K562 (cell line): ENCODE measurements around the gene ANXA8. TPM values are rescaled to one million over a fixed set of nuclear protein-coding genes. Genes with fewer than 3 reads are reported as not detected.

Experiments
- ATAC-seq: fragments of 200-7000 bp; cut with Tn5 transposase; 3 replicates; pipeline ENCODE4 v1.9.1; 2020; ENCODE audit warnings: moderate library complexity
- BruUV-seq: library from RNA; stranded (reverse); fragments of 400-500 nt; replicated peaks from 2 replicates; lab custom pipeline; 2021; lab: Mats Ljungman, UMichigan
- CTCF ChIA-PET: fragments of 300-600 bp; formaldehyde crosslinking; extraction: SDS; loops from one replicate; lab custom pipeline; 2021; ENCODE audit warnings: low intra/inter-chr PET ratio; lab: Yijun Ruan, JAX
- POLR2A ChIA-PET: fragments of 300-600, 350-650 bp; sonication (Branson Sonifier 250); formaldehyde crosslinking; extraction: SDS; loops from one replicate; lab custom pipeline; 2021; ENCODE audit warnings: antibody characterized with exemption, inconsistent platforms; lab: Yijun Ruan, JAX
- DNase-seq, 4 experiments: peaks; one replicate each; pipeline versions ENCODE4 v3.0.0 to v3.0.0-alpha.2; 2011 to 2018; ENCODE audit warnings: low spot score in 3 of 4, mixed read lengths in 3 of 4; ENCODE audit errors: extremely low read depth in 1 of 4
- FAIRE-seq: peaks from 2 replicates; lab custom pipeline; 2011; peaks lifted over from hg19 to GRCh38; lab: Jason Lieb, UNC
- H2AFZ ChIP-seq: 2 replicates; pipeline ENCODE4 v1.6.0; 2011; ENCODE audit warnings: low read depth, low read length, control low read depth, inconsistent platforms
- H3K27ac ChIP-seq: fragments of 200-600 bp; 3 replicates; pipeline ENCODE4 v1.8.0; 2011; ENCODE audit warnings: low read depth, mild to moderate bottlenecking, control low read depth, inconsistent platforms, low read length, moderate library complexity, mixed read lengths; ENCODE audit errors: extremely low read depth
- H3K27me3 ChIP-seq, 2 experiments: fragments of 300-600 bp in 1 of 2; 2 replicates in 1 of 2; 3 replicates in 1 of 2; pipeline versions ENCODE4 v1.6.0 to v1.8.0; 2011; ENCODE audit warnings: inconsistent platforms in 2 of 2, low read length in 2 of 2, mild to moderate bottlenecking in 1 of 2, mixed read lengths in 1 of 2, moderate library complexity in 1 of 2; ENCODE audit not compliant: control insufficient read depth in 2 of 2, insufficient read depth in 2 of 2
- H3K36me3 ChIP-seq: fragments of 300-600 bp; 3 replicates; pipeline ENCODE4 v1.8.0; 2011; ENCODE audit warnings: mild to moderate bottlenecking, low read length, inconsistent platforms; ENCODE audit not compliant: control insufficient read depth, insufficient read depth
- H3K4me1 ChIP-seq, 2 experiments: fragments of 200-600 bp in 1 of 2; replicated peaks in 1 of 2; 2 replicates in 1 of 2; 3 replicates in 1 of 2; pipeline versions ENCODE4 v1.5.1 to v1.8.0; 2011; ENCODE audit warnings: inconsistent platforms in 2 of 2, low read length in 2 of 2, mild to moderate bottlenecking in 1 of 2, mixed read lengths in 1 of 2, moderate library complexity in 1 of 2; ENCODE audit not compliant: control insufficient read depth in 2 of 2, insufficient read depth in 2 of 2
- H3K4me2 ChIP-seq: 2 replicates; pipeline ENCODE4 v1.6.1; 2011; ENCODE audit warnings: low read length, control low read depth, inconsistent platforms, mixed read lengths; ENCODE audit not compliant: insufficient read depth
- H3K4me3 ChIP-seq: fragments of 200-600 bp; sonication (generic), shearing (Covaris generic); 2 replicates; pipeline ENCODE4 v1.5.1; 2016; ENCODE audit warnings: control low read depth, inconsistent platforms
- H3K79me2 ChIP-seq: fragments of 200-600 bp; 3 replicates; pipeline ENCODE4 v1.8.0; 2011; ENCODE audit warnings: low read length, inconsistent platforms; ENCODE audit not compliant: control insufficient read depth, insufficient read depth
- H3K9ac ChIP-seq, 2 experiments: 2 replicates each; pipeline versions ENCODE4 v1.6.0 to v1.6.1; 2011; ENCODE audit warnings: low read depth in 2 of 2, low read length in 2 of 2, control low read depth in 1 of 2, inconsistent platforms in 1 of 2, mild to moderate bottlenecking in 1 of 2, mixed read lengths in 1 of 2; ENCODE audit not compliant: insufficient read depth in 1 of 2
- H3K9me1 ChIP-seq: one replicate; pipeline ENCODE4 v1.6.0; 2011; ENCODE audit warnings: inconsistent platforms, mild to moderate bottlenecking, low read length, moderate library complexity; ENCODE audit not compliant: control insufficient read depth, insufficient read depth
- H3K9me3 ChIP-seq: replicated peaks from 2 replicates; pipeline ENCODE4 v1.5.1; 2011; ENCODE audit warnings: low read depth, low read length, inconsistent platforms; ENCODE audit not compliant: control insufficient read depth, insufficient read depth
- H4K20me1 ChIP-seq: replicated peaks from 2 replicates; pipeline ENCODE4 v1.6.1; 2011; ENCODE audit warnings: low read length, inconsistent platforms, mixed read lengths; ENCODE audit not compliant: control insufficient read depth, insufficient read depth
- CCAR2 ChIP-seq: fragments of 200-400 bp; formaldehyde crosslinking; IDR thresholded peaks from 2 replicates; pipeline ENCODE4 v1.6.1; 2017; ENCODE audit warnings: mild to moderate bottlenecking, low read depth, low read length
- CCNT2 ChIP-seq: IDR thresholded peaks from 2 replicates; pipeline ENCODE4 v1.6.1; 2011; ENCODE audit warnings: borderline replicate concordance, low read depth, mild to moderate bottlenecking, moderate library complexity, mixed read lengths, low read length; ENCODE audit not compliant: insufficient read length; ENCODE audit errors: extremely low read depth
- CHD2 ChIP-seq: IDR thresholded peaks from 2 replicates; pipeline ENCODE4 v1.6.1; 2011; ENCODE audit warnings: low read depth, low read length
- GATAD2A ChIP-seq: fragments of 450-650 bp; IDR thresholded peaks from 2 replicates; pipeline ENCODE4 v1.6.1; 2017
- HDAC8 ChIP-seq: fragments of 450-650 bp; IDR thresholded peaks from 2 replicates; pipeline ENCODE4 v1.6.1; 2016; ENCODE audit warnings: mild to moderate bottlenecking, missing genetic modification characterization, moderate library complexity, missing compliant biosample characterization
- HDGF ChIP-seq: fragments of 450-650 bp; IDR thresholded peaks from 2 replicates; pipeline ENCODE4 v1.6.1; 2016
- KLF6 ChIP-seq: fragments of 250-450 bp; sonication (Bioruptor Pico); IDR thresholded peaks from 2 replicates; pipeline ENCODE4 v1.4.0; 2020; ENCODE audit warnings: mild to moderate bottlenecking, moderate library complexity, borderline replicate concordance
- MAZ ChIP-seq, 2 experiments: fragments of 450-650 bp in 1 of 2; sonication (generic) in 1 of 2; formaldehyde crosslinking; IDR thresholded peaks in 1 of 2; conservative IDR thresholded peaks in 1 of 2; 2 replicates each; pipeline versions ENCODE4 v1.4.0 to v1.5.0; 2020; ENCODE audit warnings: mild to moderate bottlenecking in 1 of 2, missing genetic modification reagents in 1 of 2
- NONO ChIP-seq, 2 experiments: fragments of 200-400 bp in 1 of 2; fragments of 450-650 bp in 1 of 2; formaldehyde crosslinking in 1 of 2; IDR thresholded peaks; 2 replicates each; pipeline ENCODE4 v1.6.1; 2017; ENCODE audit warnings: low read depth in 2 of 2, mild to moderate bottlenecking in 2 of 2, moderate library complexity in 2 of 2, low read length in 1 of 2
- PRMT5 ChIP-seq: sonication (generic); formaldehyde crosslinking; IDR thresholded peaks from 2 replicates; pipeline ENCODE4 v1.5.0; 2020; ENCODE audit warnings: missing genetic modification reagents
- RBBP5 ChIP-seq: fragments of 200-600 bp; sonication (generic); IDR thresholded peaks from 2 replicates; pipeline ENCODE4 v1.6.1; 2012; ENCODE audit warnings: borderline replicate concordance, mild to moderate bottlenecking, low read length, control low read depth, inconsistent platforms; ENCODE audit not compliant: insufficient read depth, poor library complexity, severe bottlenecking
- RBM17 ChIP-seq: fragments of 200-400 bp; formaldehyde crosslinking; IDR thresholded peaks from 2 replicates; pipeline ENCODE4 v1.6.1; 2017; ENCODE audit warnings: low read depth, mild to moderate bottlenecking, low read length, borderline replicate concordance
- SIRT6 ChIP-seq: IDR thresholded peaks from one replicate; pipeline ENCODE4 v1.6.1; 2012; ENCODE audit warnings: low read depth, mild to moderate bottlenecking, control low read depth, inconsistent platforms, low read length, moderate library complexity
- TGIF2 ChIP-seq: sonication (generic); formaldehyde crosslinking; IDR thresholded peaks from 2 replicates; pipeline ENCODE4 v1.8.1; 2022; ENCODE audit warnings: mild to moderate bottlenecking, missing genetic modification reagents, moderate library complexity
- ZNF347 ChIP-seq: fragments of 450-650 bp; formaldehyde crosslinking; IDR thresholded peaks from 2 replicates; pipeline ENCODE4 v1.4.0; 2020; ENCODE audit warnings: low read depth, mild to moderate bottlenecking, moderate library complexity
- ZNF354B ChIP-seq: fragments of 250-450 bp; sonication (Bioruptor Pico); IDR thresholded peaks from 2 replicates; pipeline ENCODE4 v1.4.0; 2020
- ZNF583 ChIP-seq: fragments of 250-450 bp; sonication (Bioruptor Pico); IDR thresholded peaks from 2 replicates; pipeline ENCODE4 v1.4.0; 2020
- WGBS: fragments of 100-300 bp; shearing (Covaris generic); methylation state at CpG from one replicate; pipeline ENCODE4 v1.1.6; 2016; ENCODE audit warnings: low coverage, mixed read lengths; ENCODE audit not compliant: insufficient coverage; ENCODE audit errors: missing lambda C conversion rate; 5-methylcytosine and 5-hydroxymethylcytosine counted together
- in situ Hi-C: fragments of 300-500 bp; cut with MboI; formaldehyde crosslinking; loops from 4 replicates; pipeline ENCODE4 v1.15.0; 2018; ENCODE audit warnings: inconsistent platforms, mixed read lengths
- intact Hi-C: fragments of 100-400 bp; cut with micrococcal nuclease; formaldehyde crosslinking; loops from 2 replicates; pipeline ENCODE4 v1.14.2; 2022
- polyA plus RNA-seq, 8 experiments: library from polyadenylated mRNA; depleted of rRNA in 4 of 8; stranded (reverse) in 5 of 8; unstranded in 3 of 8; fragments of >200 nt; fragmentation: Nextera tagmentation in 2 of 8; fragmentation: Illumina TruSeq in 1 of 8; extraction: Ambion mirVana in 2 of 8; extraction: Trizol in 1 of 8; gene quantifications; 2 replicates each; pipeline versions ENCODE4 v1.2.1 to v1.2.3, GENCODE V29; 2011 to 2014; ENCODE audit warnings: inconsistent platforms in 1 of 8, missing spikeins in 1 of 8
- total RNA-seq, 7 experiments: library from RNA; depleted of rRNA in 6 of 7; stranded (reverse); fragments of >200 nt in 6 of 7; fragmentation: Illumina TruSeq in 2 of 7; extraction: Trizol in 2 of 7; gene quantifications; 2 replicates each; pipeline versions ENCODE4 v1.2.1 to v1.2.3, GENCODE V29; 2011 to 2021; ENCODE audit warnings: low replicate concordance in 1 of 7
- TF ChIP-seq, protein P1 (sequence below): fragments of 450-650 bp; IDR thresholded peaks from one replicate; pipeline ENCODE4 v1.6.1; 2018; ENCODE audit warnings: mild to moderate bottlenecking, moderate library complexity; ENCODE audit not compliant: partially characterized antibody
- TF ChIP-seq, protein P2 (sequence below): sonication (generic); formaldehyde crosslinking; IDR thresholded peaks from 2 replicates; pipeline ENCODE4 v1.8.0; 2022; ENCODE audit warnings: mild to moderate bottlenecking, missing genetic modification reagents

The ANXA8 gene
- total and polyA plus RNA-seq, 9 of the 15 experiments (the other 6 are each of a cell fraction or from before 2014, with no cell fraction given), result not detected

DNA sequence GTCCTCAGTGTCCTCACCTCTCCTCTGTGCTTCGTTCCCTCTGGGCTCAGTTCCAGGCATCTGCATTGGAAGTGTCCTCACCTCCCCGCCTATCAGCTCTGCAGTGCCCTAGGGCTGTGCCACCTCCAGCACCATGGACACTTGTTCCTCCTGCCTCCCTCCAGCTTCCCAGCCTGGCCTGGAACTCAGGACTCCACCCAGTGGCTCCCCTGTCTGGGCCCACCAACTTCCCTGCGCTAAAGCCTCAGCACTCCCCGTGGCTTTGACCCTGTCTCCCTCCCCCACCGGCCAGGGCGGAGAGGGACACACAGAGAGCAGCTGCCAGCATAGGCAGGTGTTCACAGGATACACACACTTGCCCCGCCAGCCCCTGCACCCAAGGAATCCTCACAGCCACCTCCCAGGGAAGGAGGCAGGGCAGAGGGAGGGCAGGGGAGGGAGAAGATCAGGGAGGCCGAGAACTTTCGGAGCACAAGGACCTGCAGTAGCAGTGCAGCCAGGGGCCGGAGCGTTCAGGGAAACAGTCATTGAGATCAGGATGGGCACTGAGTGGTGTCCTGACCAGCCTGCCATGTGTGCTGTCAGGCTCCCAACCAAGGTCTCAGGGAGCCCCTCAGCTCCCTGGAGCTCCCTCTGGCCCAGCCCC lies 31.3 kb downstream of the ANXA8 start:
- Histone ChIP-seq H4K20me1 (no peaks in the 10 kb centered on the region; the same call in 1 of the 2 replicates), H3K27ac (no peak overlapping the region), H2AFZ (no peak overlapping the region), H3K9ac (peak overlapping the region in 1 of 2 experiments; percentile 57; a peak in 1 of 4 replicates), H3K27me3 (peaks cover 21 to 62% of the 10 kb centered on the region in 2 experiments; a peak in 4 of 5 replicates), H3K4me2 (no peak overlapping the region), H3K9me3 (no peaks in the 10 kb centered on the region), H3K79me2 (no peaks in the 10 kb centered on the region), H3K9me1 (no peaks in the 10 kb centered on the region), H3K4me3 (no peak overlapping the region), H3K36me3 (no peaks in the 10 kb centered on the region), H3K4me1 (peaks cover 0 to 8% of the 10 kb centered on the region in 2 experiments; a peak in 1 of 5 replicates)
- DNase-seq (peak in 1 of 4 experiments; percentile 7), FAIRE-seq (no peak), ATAC-seq (peak; percentile 19; the same call in 2 of the 3 replicates)
- WGBS, result 7% methylated on average over 8 of the region's 11 CpGs
- ChIA-PET POLR2A (no interaction called here), CTCF (no interaction called here)
- intact Hi-C loops (loop anchor here (5.0 kb wide), 1 partner anchor 90 kb away; no protein-coding TSS in a partner anchor), in situ Hi-C loops (no loop called here)
- no TSS peak for BruUV-seq
- TF ChIP-seq, protein P1, sequence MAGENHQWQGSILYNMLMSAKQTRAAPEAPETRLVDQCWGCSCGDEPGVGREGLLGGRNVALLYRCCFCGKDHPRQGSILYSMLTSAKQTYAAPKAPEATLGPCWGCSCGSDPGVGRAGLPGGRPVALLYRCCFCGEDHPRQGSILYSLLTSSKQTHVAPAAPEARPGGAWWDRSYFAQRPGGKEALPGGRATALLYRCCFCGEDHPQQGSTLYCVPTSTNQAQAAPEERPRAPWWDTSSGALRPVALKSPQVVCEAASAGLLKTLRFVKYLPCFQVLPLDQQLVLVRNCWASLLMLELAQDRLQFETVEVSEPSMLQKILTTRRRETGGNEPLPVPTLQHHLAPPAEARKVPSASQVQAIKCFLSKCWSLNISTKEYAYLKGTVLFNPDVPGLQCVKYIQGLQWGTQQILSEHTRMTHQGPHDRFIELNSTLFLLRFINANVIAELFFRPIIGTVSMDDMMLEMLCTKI, result no peak
- TF ChIP-seq GATAD2A (no peak), HDAC8 (tag) (no peak), MAZ (CRISPR knock-in tag; conservative IDR thresholded peaks at IDR 0.05 in 1 of 2, IDR thresholded peaks at IDR 0.05 in 1 of 2) (no peak), RBM17 (no peak), NONO (IDR thresholded peaks at IDR 0.05; ENCODE audit: low read depth in 2 of 2, low read length in 1 of 2) (no peak), CCAR2 (no peak), CCNT2 (no peak), ZNF347 (CRISPR knock-in tag) (no peak), RBBP5 (no peak), ZNF583 (CRISPR knock-in tag) (no peak), KLF6 (CRISPR knock-in tag) (no peak), ZNF354B (no peak), SIRT6 (no peak), HDGF (no peak), PRMT5 (CRISPR knock-in tag) (no peak), CHD2 (no peak), TGIF2 (no peak)
- TF ChIP-seq, protein P2, sequence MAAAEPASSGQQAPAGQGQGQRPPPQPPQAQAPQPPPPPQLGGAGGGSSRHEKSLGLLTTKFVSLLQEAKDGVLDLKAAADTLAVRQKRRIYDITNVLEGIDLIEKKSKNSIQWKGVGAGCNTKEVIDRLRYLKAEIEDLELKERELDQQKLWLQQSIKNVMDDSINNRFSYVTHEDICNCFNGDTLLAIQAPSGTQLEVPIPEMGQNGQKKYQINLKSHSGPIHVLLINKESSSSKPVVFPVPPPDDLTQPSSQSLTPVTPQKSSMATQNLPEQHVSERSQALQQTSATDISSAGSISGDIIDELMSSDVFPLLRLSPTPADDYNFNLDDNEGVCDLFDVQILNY (CRISPR knock-in tag), result no peak
